Thyroid gland (tissue), 4 donors: ENCODE results near the gene FAM83C.

Source experiments
- POLR2A ChIP-seq, 2 donors: fragments of 450-650 bp; IDR thresholded peaks; one replicate each; pipeline ENCODE4 v1.6.1; 2017; ENCODE audit warnings: antibody characterized with exemption in 2 of 2, mild to moderate bottlenecking in 2 of 2, moderate library complexity in 1 of 2
- TF ChIP-seq, protein P1 (sequence below), 6 experiments: fragments of 200-600 bp in 3 of 6; fragments of 450-650 bp in 3 of 6; sonication (generic) in 3 of 6; IDR thresholded peaks; one replicate each; pipeline ENCODE4 v1.5.1; 2016 to 2019; ENCODE audit warnings: antibody characterized with exemption in 6 of 6, mild to moderate bottlenecking in 2 of 6, inconsistent platforms in 1 of 6, moderate library complexity in 1 of 6

GRCh38 chr20:35292504-35293285 lies 470 bp upstream of the FAM83C start:
- no peak for TF ChIP-seq POLR2A (IDR thresholded peaks at IDR 0.05)
- TF ChIP-seq, protein P1, sequence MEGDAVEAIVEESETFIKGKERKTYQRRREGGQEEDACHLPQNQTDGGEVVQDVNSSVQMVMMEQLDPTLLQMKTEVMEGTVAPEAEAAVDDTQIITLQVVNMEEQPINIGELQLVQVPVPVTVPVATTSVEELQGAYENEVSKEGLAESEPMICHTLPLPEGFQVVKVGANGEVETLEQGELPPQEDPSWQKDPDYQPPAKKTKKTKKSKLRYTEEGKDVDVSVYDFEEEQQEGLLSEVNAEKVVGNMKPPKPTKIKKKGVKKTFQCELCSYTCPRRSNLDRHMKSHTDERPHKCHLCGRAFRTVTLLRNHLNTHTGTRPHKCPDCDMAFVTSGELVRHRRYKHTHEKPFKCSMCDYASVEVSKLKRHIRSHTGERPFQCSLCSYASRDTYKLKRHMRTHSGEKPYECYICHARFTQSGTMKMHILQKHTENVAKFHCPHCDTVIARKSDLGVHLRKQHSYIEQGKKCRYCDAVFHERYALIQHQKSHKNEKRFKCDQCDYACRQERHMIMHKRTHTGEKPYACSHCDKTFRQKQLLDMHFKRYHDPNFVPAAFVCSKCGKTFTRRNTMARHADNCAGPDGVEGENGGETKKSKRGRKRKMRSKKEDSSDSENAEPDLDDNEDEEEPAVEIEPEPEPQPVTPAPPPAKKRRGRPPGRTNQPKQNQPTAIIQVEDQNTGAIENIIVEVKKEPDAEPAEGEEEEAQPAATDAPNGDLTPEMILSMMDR (IDR thresholded peaks at IDR 0.05): no peak
